NCI-H2196 (cell line): ENCODE results near the gene CORO2B.

Experiments used
- DNase-seq: peaks from one replicate; lab custom pipeline; 2025; ENCODE audit not compliant: unreplicated experiment; lab: John Stamatoyannopoulos, UW

Gene CORO2B

GRCh38 chr15:68589783-68590710 is 11.3 kb downstream of the CORO2B start:
- DNase-seq = no peak

GRCh38 chr15:68590721-68591389 is 12.1 kb downstream of the CORO2B start:
- DNase-seq = no peak

- no peak for DNase-seq
Observed at GRCh38 chr15:68592054-68592453, 13.3 kb downstream of the CORO2B start.

- no peak for DNase-seq
Observed at GRCh38 chr15:68592544-68592943, 13.8 kb downstream of the CORO2B start.

- no peak for DNase-seq
Observed at GRCh38 chr15:68593341-68593740, 14.5 kb downstream of the CORO2B start.

GRCh38 chr15:68593828-68594532 is 15.2 kb downstream of the CORO2B start:
- DNase-seq = no peak

- DNase-seq = no peak
Observed at GRCh38 chr15:68594533-68595259, 15.9 kb downstream of the CORO2B start.

GRCh38 chr15:68595260-68595564 is 16.4 kb downstream of the CORO2B start:
- DNase-seq = no peak

- DNase-seq = no peak
Observed at GRCh38 chr15:68595761-68596160, 17.0 kb downstream of the CORO2B start.

GRCh38 chr15:68596691-68597090 is 17.9 kb downstream of the CORO2B start:
- no peak for DNase-seq

GRCh38 chr15:68597581-68597980 is 18.8 kb downstream of the CORO2B start:
- DNase-seq = no peak

GRCh38 chr15:68598171-68599152 is 19.7 kb downstream of the CORO2B start:
- no peak for DNase-seq

GRCh38 chr15:68599153-68599545 is 20.4 kb downstream of the CORO2B start:
- no peak for DNase-seq

- DNase-seq = no peak
Observed at GRCh38 chr15:68599560-68600071, 20.8 kb downstream of the CORO2B start.

- DNase-seq = no peak
Observed at GRCh38 chr15:68601206-68602197, 22.7 kb downstream of the CORO2B start.

GRCh38 chr15:68602459-68603215 is 23.8 kb downstream of the CORO2B start:
- no peak for DNase-seq

GRCh38 chr15:68603216-68603595 is 24.4 kb downstream of the CORO2B start:
- no peak for DNase-seq

GRCh38 chr15:68603951-68604350 is 25.2 kb downstream of the CORO2B start:
- no peak for DNase-seq
